ENCODE data around the gene ZNF43. TPM values are rescaled to one million over a fixed set of nuclear protein-coding genes. Genes with fewer than 3 reads are reported as not detected.

ZNF43 gene
- total and polyA plus RNA-seq, 2 of the 8 experiments (the other 6 are each of a cell fraction or from before 2014, with no cell fraction given): 24.7 to 53.1 TPM

GRCh38 chr19:21767065-21767800, 68.7 kb downstream of the ZNF43 start, which contains the start of gene ZNF100 (continued):
- TF ChIP-seq CTCF (IDR thresholded peaks at IDR 0.05; ENCODE audit: control extremely low read depth in 1 of 3, insufficient read depth in 1 of 3, low read depth in 1 of 3, low read length in 3 of 3) (no peak), SIX5 (IDR thresholded peaks at IDR 0.05; ENCODE audit: low read depth, low read length) (no peak), KDM5A (IDR thresholded peaks at IDR 0.05; ENCODE audit: low read length) (peak; percentile 76), SIRT6 (IDR thresholded peaks at IDR 0.05; ENCODE audit: low read length) (no peak), YY1 (IDR thresholded peaks at IDR 0.05; ENCODE audit: low read depth, low read length) (peak; percentile 93), ZNF274 (IDR thresholded peaks at IDR 0.05; ENCODE audit: borderline replicate concordance, extremely low read depth, low read length) (no peak), NANOG (IDR thresholded peaks at IDR 0.05; ENCODE audit: insufficient read depth, low read depth, low read length, poor library complexity, severe bottlenecking) (no peak), SRF (IDR thresholded peaks at IDR 0.05; ENCODE audit: low read depth, low read length) (no peak), CHD1 (IDR thresholded peaks at IDR 0.05; ENCODE audit: low read depth, low read length) (no peak), BACH1 (IDR thresholded peaks at IDR 0.05; ENCODE audit: low read length) (no peak), POLR2A (IDR thresholded peaks at IDR 0.05; ENCODE audit: control extremely low read depth in 1 of 2, low read depth in 2 of 2, low read length in 2 of 2) (peak; percentile 83 to 93), USF2 (IDR thresholded peaks at IDR 0.05; ENCODE audit: low read length) (no peak), RBBP5 (IDR thresholded peaks at IDR 0.05; ENCODE audit: borderline replicate concordance, low read depth, low read length) (peak; percentile 42; the same call in 1 of the 2 replicates), RNF2 (IDR thresholded peaks at IDR 0.05; ENCODE audit: borderline replicate concordance, low read depth, low read length, missing control alignments, poor library complexity, severe bottlenecking) (no peak), KDM4A (IDR thresholded peaks at IDR 0.05; ENCODE audit: low read depth, low read length, severe bottlenecking) (peak; percentile 15), TBP (IDR thresholded peaks at IDR 0.05; ENCODE audit: low read depth, low read length) (peak; percentile 91), ATF2 (IDR thresholded peaks at IDR 0.05; ENCODE audit: low read length) (no peak), NRF1 (IDR thresholded peaks at IDR 0.05; ENCODE audit: low read depth, low read length) (no peak), MAX (IDR thresholded peaks at IDR 0.05) (no peak)
